ENCODE measurements around the gene PHAF1.

- TF ChIP-seq CTCF (IDR thresholded peaks at IDR 0.05) (no peak), POLR2A (IDR thresholded peaks at IDR 0.05) (no peak)
Observed at GRCh38 chr16:67068212-67068753, 41.5 kb upstream of the PHAF1 start.

All from thyroid gland (tissue), 4 donors.